GM18870 (cell line): Measurements from ENCODE around the gene DNER.

Experiments used
- ATAC-seq: cut with Tn5 transposase; IDR thresholded peaks from one replicate; pipeline ENCODE4 v1.9.1; 2021; ENCODE audit warnings: moderate library complexity; ENCODE audit not compliant: unreplicated experiment

Gene DNER

DNA sequence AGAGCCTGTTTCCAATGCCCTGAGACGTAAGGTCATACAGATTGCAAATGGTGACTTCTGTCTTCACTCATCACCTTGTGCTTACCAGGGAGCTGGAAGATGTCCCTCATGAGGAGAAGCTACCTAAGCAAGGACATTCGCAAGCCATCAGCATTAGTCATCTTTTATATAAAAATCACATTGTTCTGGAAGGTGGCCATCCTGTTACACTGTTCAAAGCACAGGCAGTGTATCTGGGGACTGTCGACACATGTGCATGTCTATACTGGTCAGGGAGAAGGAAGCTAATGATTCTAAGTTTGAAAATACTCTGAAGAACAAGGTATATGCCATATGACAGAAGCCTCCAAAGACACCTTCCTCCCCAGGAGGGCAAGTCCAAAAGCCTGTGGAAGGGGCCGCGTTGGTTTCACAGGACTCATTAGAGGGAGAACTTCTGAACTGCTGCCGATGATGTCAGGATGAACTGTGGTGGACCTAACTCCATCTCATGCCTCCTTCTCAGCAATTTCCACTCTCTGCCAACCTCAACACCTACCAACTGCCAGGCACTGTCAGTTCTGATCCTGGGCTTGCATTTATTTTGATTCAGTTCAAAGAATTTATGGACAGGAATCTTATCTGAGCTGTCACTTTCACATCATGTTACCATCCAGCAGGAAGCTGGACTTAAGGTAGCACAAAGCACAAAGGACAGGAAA, 39.4 kb downstream of the DNER start:
- no peak for ATAC-seq

DNA sequence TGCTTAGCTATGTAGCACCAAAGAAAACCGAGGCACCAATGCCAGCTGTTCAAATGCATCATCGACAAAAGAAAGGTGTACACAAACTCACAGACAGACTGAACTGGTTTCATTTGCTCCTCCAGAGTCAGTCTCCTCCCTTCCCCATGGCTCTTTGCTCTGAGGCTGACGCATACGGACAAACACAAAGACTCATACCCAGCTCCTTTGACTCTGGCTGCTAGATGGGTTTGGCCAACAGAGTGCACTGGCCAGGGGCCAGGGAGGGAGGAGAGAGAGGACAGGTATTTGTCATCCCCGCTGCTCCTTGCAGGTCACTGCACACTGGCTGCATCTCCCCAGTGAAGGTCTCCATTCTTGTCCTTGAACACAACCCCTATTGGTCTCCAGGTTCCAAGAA, 40.7 kb downstream of the DNER start:
- no peak for ATAC-seq

DNA sequence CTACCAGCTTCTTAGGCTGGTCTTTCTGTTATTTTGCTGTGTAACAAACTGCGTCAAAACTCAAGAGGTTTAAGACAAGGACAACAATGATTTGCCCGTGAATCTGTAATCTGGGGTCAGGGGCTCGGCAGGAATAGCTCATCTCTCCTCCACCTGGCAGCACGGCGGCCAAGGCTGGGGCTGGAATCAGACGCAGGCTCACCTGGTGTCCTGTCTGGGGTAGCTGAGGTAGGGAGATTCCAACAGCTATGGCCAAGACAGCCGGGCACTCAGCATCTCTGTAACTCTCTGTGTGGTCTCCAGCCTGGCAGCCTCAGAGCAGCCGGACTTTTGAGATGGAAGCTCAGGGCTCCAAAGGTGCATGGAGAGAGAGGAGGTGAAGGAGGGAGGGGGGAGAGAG, 42.3 kb downstream of the DNER start:
- no peak for ATAC-seq

DNA sequence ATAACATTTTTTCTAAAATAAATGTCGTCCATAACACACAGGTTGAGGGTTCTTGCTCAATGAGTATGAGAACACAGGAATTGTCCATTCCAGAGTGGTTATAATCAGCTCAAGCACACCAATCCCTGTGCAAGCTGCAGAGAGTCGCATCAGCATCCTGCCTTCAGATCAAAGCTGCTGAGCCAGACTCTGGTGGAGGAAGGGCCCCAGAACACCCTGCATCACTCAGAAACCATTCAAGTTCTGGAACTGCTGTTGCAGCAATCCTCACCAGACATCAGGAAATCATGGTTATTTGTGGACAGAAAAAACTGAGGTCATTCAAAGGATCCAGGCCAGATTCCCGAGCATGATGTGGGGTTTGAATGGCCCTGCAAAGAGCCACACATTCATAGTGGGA, 44.5 kb downstream of the DNER start:
- no peak for ATAC-seq

DNA sequence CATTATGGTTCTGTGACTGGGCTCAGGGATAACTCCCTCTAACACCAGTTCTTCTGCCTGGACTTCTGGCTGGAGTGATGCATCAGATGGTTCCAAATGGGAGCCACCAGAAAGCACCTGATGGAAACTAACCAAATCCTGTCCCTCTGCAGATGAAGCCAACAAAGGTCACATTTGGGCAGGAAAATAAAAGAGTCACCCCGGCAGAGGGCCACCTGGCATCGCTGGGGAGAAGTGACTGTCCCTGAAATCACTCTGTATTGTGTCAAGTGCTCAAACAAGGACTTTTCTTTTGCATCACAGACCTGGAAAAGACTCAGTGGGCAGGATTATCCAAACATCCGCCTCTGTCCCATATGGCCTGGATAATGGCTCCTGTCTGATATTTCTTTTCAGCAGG, 47.5 kb downstream of the DNER start:
- no peak for ATAC-seq

DNA sequence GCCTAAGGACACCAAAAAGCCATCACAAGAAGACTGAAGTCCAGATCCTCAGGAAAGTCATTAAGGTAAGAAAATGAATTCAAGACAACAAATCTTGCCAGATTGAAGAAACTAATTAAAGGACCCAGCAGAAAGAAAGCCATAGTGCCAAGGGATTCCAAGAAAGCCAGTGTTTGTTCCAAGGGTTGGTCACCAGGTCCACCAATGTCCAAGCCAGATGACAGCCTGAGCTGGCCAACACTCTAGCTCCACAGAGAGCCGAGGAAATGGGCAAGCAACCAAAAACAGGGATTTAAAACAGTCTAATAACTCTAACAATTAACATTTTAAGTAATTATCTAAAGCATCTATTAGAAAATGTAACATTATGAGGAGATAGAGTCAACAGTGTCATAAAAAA, 49.2 kb downstream of the DNER start:
- no peak for ATAC-seq

DNA sequence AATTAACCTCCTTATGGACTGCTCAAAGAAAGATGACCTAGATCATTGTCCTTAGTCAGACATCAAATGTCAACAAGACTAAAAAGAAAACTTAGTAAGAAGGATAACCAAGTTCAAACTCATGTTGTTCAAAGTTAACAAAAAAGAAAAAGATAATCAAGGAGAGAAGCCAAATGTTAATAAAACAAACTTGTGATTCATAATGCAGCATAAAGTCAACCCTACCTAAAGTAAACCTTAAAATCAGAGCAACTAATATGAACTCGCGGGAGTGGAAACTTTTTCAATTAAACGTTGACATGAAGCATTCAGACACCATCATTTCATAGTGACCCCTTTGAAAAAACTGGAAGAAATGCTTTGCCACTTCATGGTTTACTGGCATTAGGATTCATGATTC, 52.9 kb downstream of the DNER start:
- ATAC-seq, result no peak

DNA sequence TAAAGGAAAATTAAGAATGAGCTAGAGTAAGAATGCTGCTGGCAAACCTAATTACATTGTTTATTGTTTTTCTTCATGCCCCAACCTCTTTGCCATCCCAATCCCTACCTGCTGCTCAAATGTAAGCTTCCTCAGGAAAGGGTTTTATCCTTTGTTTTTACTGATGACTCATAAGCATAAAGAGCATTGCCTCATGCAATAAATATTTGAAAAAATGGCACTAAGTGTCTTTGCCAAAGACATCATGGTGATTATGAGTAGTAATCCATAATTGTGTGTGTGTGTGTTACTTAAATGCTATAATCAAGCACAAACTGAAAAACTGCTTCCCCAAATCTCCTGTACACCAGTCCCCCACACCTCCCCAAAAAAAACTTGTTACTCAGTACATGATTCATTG, 53.4 kb downstream of the DNER start:
- no peak for ATAC-seq

DNA sequence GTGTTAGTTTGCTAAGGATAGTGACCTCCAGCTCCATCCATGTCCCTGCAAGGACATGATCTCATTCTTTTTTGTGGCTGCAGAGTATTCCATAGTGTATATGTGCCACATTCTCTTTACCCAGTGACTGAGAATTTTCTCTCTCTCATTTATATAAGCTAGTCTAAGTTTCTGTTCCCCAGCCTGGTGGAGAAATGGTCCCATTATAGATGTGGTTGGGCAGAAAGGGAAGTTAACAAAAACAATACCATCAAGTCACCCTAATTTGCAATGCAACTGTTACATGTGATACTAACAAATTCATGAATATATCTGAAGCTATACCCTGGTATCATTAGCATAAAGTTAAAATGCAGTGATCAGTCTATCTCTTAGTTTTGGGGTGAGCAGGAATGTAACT, 54.0 kb downstream of the DNER start:
- ATAC-seq, result no peak

DNA sequence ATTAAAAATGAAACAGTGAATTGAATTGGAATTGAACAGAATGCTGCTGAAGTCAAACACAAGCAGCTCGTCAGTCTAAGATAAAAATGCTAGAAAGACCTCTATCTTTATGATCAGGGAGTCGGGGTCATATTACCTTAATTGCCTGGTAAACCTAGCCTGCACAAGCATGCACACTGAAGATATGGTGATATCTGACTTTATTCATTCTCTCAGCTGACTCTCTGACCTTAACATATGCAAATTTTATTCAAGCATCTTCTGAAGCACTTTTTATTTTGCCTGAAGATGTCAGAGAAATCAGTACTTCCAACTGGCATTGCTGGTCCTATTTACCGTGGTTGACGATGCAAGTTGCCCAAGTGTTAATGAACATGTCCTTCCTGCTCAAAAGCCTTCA, 56.4 kb downstream of the DNER start:
- no peak for ATAC-seq

DNA sequence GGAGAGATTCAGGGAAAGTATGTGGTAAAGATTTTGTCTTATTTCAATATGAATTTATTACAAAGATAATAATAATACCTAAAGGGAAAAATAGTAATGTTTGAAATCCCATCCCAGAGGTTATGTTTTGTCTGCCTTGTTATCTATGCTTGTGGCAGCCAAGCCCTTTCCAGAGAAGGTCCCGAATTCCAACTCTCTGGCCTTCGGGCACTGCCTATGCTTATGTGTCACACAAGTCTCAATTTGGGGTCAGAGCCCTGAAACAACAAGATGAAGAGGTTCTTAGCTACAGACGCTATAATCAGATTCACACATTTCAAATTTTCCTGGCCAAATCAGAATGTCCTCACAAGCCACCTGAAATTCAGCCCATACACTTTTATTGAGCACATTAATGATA, 59.9 kb downstream of the DNER start:
- no peak for ATAC-seq

DNA sequence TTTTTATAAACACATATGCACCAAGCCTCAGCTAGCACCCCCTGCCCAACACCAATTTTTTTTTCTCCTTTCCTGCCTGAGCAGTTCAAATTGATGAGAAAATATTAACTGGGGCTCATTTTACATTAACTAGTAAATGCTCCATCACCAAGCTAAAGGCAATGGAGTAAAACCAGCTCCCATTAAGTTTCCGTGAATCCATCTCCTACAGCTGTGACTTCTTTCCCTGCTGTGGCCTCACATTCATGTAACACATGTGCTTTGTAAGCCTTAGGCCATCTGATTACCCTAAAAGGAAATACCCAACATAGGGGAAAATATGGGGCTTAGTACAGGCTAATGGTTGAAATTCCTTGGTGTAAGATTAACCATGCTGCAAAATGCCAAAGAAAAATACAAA, 60.8 kb downstream of the DNER start:
- no peak for ATAC-seq

DNA sequence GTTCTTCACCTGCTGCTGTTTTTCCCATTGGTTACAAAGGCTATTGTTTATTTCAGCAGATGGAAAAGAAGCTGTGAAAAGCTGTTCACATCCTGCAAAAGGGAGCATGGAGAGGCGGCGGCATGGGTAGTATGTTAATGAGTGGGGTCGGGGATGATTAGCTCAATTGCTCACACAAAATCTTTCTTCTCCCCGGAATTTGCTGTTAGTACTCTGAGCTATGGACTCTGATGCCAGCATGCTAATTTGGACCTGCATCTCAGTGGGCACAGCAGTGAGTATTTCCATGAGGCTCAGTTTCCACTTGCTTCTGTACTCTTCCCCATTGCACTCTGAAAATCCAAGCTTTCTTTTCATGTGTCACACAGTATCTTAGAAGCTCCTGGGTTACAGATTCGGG, 61.6 kb downstream of the DNER start:
- no peak for ATAC-seq

DNA sequence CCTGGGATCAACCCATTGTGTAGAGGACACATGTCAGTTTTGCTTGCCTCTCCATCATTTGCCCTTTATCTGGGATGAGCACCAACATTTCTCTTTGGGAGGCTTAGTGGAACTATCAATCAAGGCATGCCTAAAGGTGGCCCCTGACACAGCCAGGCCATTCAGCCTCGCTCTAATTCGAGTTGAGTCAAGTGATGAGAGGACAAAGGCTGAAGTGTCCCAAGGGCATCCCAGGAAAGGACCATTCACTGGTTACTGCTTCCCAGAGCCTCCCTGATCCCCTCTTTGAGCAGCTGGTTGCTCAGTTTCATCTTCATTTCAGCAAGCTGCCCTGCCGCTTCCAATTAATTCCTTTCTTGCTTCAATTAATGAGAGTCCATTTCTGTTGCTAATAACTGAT, 63.5 kb downstream of the DNER start:
- ATAC-seq, result no peak

DNA sequence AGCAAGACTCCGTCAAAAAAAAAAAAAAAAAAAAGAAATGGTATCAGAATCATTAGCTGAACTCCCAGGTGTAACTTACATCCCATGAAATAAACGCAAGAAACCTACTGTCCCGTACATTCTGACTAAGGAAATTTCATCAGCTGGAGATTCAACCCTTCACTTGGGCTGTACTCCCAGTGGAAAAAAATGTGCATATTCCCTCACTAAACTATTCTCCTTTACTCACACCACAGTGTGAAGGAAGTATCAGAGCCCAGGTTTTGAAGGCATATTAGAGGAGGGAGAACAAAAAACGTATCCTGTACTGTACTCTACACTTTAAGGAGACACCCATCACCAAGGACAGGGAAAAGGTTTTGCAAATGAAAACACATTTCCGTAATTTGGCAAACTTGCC, 64.3 kb downstream of the DNER start:
- ATAC-seq, result no peak

DNA sequence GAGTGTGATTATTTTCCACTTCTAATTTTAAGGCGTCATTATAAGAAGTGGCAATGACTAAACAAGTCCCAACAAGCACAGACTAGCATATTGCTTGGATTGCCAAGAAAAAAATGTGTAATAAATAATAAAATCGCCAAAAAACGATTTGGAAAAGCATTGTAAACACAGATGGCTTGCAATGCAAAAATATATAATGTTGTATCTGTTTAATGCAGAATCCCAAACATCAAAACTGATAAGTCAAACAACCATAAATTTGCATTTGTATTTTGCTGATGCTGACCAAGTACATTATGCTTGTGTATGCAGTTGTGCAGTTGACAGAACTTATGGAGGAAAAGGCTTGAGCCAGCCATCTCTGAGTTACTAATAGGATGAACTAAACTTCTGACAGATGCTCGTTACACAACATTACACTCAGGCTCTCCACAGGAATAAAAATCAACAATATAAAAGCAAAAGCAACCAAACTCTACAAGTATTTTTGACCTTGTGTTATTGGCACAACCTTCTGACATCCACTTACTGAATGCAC, 68.1 kb downstream of the DNER start:
- no peak for ATAC-seq

DNA sequence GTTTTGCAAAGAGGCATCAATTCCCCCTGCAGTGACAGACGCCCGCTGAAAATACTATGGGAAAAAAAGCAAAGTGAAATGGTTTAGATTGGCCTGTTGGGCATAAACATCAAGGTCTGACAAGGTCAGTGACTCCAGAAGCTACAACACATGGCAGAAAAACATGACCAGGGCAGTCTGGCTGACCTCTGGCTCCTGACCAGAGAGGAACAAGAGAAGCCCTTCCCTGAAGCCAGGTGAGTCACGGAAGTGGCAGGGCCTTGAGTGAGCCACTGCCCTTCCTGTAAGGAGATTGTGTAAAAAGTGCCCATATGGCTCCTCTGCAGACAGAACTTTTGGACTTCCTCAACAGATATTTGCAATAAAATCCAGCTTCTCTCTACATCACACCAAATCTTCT, 72.0 kb downstream of the DNER start:
- no peak for ATAC-seq

DNA sequence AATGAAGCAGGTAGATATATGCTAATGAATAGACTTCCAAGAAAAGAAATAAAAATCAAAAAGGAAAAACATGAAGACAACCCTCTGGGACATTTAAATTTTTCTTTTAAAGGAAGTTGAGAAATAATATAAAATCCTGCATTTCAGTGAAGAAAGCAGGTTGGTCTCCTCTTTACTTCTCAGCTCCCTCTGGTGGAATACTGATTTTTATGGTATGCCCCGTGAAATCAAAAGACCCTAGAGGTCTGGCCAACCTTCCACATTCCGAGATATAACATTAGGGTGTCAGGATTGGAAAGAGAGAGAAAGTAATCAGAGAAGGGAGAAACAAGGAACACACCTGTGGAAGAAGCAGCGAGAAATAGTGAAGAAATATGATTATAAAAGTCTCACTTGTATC, 72.7 kb downstream of the DNER start:
- no peak for ATAC-seq

DNA sequence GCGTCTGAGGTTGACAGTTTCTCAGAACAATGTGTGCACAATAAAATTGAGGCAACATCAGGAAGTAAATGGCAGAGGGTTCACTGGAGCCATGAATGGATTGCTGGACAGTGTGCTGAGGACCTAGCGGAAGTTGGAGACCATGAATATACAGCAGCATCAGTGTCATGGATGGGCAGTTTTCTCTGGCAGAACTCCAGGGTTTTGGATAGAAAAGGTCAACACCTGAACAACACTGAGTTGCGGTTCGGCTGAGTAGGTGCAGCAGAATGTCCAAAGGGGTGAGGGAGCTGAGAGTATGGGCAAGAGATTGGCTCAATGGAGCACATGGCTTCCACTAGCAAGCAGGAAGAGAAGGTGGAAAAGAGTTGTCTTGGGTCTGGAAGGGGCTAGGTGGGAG, 73.7 kb downstream of the DNER start:
- no peak for ATAC-seq

DNA sequence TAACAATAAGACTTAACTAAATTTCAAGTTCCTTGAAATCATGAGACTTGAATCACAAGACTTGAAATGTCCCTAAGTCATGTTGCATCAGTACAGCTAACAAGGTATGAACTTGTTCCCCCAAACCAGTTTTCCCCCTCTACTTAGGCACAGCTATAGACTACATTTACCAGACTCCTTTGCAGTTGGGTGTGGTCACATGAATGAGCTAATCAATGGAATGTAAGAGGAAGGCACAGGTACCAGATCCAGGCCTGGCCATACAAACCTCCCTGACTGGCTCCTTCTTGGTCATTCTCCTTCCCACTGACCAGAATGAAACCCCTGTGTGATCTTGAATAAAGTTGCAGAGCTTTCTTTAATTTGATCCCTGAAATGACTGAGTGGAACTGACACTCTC, 77.8 kb downstream of the DNER start:
- no peak for ATAC-seq

DNA sequence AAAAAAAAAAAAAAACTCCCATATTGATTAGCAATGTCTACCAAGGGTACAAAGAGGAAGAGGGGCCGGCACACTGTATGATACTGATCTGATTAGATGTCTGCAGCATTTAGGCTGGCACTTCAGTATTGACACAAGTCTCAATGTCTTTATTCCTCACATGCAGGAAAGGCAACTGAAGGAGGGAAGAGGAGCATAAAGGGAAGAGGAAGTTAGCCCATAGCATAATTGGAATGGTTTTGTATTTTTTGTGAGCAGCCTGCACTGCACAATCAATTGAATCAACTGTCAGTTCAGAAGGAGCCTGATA, 79.0 kb downstream of the DNER start:
- ATAC-seq, result no peak

DNA sequence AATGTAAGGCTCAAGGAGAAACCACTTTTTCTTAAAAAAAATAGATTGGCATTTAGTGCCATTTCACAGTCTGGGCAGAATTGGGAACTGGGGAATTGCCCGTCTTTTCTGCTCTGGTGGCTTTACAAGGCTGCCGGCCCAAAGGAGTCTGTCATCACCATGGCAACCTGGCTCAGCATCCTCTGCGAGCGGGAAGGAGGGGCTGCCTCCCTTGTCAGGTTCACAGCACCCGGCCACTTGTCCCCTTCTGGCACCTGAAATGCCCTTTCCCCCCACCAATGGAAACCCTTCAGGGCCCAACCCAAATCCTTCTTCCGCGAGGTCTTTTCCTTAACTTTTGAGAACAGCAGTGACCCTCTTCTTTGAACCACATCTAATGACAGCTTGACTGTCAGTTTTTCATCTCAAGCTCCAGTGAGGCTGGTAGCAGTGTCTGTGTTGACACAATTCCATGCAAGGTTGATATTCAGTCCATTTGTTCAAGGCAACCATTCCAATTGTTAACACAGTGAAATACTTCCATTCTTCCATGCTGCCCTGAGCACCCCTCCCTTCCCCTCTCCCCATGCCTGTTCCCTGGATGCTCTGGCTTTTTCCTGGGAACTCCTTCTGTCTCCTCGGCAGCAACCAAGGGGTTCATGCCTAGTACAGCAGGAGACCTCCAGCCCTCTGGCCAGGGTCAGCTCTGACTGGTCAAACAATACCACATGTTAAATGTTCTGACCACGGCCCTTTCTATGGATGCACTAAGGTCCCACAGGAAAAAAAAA, 79.6 kb downstream of the DNER start:
- ATAC-seq, result no peak

DNA sequence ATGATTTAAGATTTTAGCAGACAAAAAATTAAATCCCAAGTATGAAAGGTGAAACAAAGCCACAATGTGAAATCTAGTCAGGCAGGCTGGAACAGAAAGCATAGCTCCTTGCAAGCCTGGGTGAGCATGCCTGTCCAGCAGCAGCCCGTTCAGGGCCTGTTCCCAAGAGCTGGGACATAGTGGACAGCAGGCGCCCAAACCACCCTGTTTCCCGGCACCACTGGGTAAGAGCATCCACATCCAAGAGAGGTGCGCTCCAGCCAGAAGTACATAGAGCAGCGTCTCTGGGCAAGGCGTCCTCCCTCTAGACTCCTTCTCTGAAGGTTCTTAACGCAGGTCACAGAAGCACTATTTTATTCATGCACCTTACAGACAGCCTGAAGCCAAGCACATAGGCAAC, 80.8 kb downstream of the DNER start:
- no peak for ATAC-seq
